ENCODE data around the gene CFLAR. TPM values are rescaled to one million over a fixed set of nuclear protein-coding genes. Genes with fewer than 3 reads are reported as not detected.

Gene CFLAR
- total and polyA plus RNA-seq, 9 of the 15 experiments (the other 6 are each of a cell fraction or from before 2014, with no cell fraction given): 27.5 to 102 (median 54.0) TPM

DNA sequence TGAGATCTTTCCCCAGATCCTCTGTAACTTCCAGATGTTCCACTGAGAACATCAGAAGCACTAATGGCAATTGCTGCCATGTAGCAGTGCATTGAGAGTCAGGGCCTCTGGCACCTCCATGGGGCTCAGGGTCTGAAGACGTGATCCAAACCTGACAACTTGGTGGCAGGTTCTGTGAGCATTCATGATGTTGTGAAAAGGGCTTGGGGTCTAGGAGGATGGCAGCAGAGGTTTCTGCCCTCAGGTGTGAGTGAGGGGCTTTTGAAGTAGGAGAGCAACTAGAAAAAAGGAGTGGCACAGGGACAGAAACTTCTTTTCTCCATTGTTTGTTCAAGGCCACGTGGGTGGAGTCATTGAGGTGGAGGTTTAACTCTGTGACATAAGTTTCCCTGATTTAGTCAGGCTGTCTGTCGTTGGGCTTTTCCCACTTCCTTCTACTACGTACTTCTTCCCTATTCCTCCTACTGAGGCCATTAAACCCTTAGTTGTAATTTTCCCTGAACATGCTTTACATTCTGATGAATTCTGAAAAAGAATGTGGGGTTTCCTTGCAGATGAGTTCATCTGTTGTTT lies 13.1 kb downstream of the CFLAR start (continued):
- TF ChIP-seq, protein P1, sequence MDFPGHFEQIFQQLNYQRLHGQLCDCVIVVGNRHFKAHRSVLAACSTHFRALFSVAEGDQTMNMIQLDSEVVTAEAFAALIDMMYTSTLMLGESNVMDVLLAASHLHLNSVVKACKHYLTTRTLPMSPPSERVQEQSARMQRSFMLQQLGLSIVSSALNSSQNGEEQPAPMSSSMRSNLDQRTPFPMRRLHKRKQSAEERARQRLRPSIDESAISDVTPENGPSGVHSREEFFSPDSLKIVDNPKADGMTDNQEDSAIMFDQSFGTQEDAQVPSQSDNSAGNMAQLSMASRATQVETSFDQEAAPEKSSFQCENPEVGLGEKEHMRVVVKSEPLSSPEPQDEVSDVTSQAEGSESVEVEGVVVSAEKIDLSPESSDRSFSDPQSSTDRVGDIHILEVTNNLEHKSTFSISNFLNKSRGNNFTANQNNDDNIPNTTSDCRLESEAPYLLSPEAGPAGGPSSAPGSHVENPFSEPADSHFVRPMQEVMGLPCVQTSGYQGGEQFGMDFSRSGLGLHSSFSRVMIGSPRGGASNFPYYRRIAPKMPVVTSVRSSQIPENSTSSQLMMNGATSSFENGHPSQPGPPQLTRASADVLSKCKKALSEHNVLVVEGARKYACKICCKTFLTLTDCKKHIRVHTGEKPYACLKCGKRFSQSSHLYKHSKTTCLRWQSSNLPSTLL (IDR thresholded peaks at IDR 0.05): no peak
- TF ChIP-seq FOXA1 (IDR thresholded peaks at IDR 0.05; ENCODE audit: borderline replicate concordance) (no peak), ZNF253 (CRISPR knock-in tag; conservative IDR thresholded peaks at IDR 0.05) (no peak), DMBX1 (CRISPR knock-in tag; IDR thresholded peaks at IDR 0.05; ENCODE audit: borderline replicate concordance) (peak; percentile 76; the same call in 1 of the 2 replicates), ARHGAP35 (IDR thresholded peaks at IDR 0.05; ENCODE audit: partially characterized antibody) (no peak), ZNF766 (CRISPR knock-in tag; conservative IDR thresholded peaks at IDR 0.05) (0 out of 2 replicates have a peak, but pooled peaks have one; percentile 32)
- TF ChIP-seq, protein P2, sequence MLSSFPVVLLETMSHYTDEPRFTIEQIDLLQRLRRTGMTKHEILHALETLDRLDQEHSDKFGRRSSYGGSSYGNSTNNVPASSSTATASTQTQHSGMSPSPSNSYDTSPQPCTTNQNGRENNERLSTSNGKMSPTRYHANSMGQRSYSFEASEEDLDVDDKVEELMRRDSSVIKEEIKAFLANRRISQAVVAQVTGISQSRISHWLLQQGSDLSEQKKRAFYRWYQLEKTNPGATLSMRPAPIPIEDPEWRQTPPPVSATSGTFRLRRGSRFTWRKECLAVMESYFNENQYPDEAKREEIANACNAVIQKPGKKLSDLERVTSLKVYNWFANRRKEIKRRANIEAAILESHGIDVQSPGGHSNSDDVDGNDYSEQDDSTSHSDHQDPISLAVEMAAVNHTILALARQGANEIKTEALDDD (IDR thresholded peaks at IDR 0.05): 0 out of 2 replicates have a peak, but pooled peaks have one; percentile 20

All from K562 (cell line).